ENCODE data around the gene KCNIP1. TPM values are rescaled to one million over a fixed set of nuclear protein-coding genes. Genes with fewer than 3 reads are reported as not detected.

Gene KCNIP1
- polyA plus RNA-seq, 1 donor from 2014 or later = 13.8 TPM

- H3K4me3 ChIP-seq (ENCODE audit: low read length) = no peak overlapping the region
- H4K20me1 ChIP-seq (ENCODE audit: insufficient read depth) = no peaks in the 10 kb centered on the region
- H3K9me2 ChIP-seq (ENCODE audit: insufficient read depth, low read length) = no peaks in the 10 kb centered on the region
- H3K4me2 ChIP-seq (ENCODE audit: low read length) = no peak overlapping the region
- H3K9me3 ChIP-seq (ENCODE audit: low read length) = no peaks in the 10 kb centered on the region
- H3K79me2 ChIP-seq (replicated peaks; ENCODE audit: insufficient read depth, low read length) = no peaks in the 10 kb centered on the region
- no peaks in the 10 kb centered on the region for H3K27me3 ChIP-seq (ENCODE audit: insufficient read depth, low read depth, low read length)
- no peak overlapping the region for H2AFZ ChIP-seq (ENCODE audit: low read depth, low read length)
- H3K9ac ChIP-seq (ENCODE audit: low read length) = no peak overlapping the region
- no peaks in the 10 kb centered on the region for H3K36me3 ChIP-seq (ENCODE audit: insufficient read depth, low read length)
- H3K27ac ChIP-seq (ENCODE audit: low read length) = no peak overlapping the region
- H3F3A ChIP-seq (ENCODE audit: insufficient read depth, low read length, poor library complexity, severe bottlenecking) = no peaks in the 10 kb centered on the region
- TF ChIP-seq POLR2AphosphoS5 (IDR thresholded peaks at IDR 0.05) (no peak), MXI1 (conservative IDR thresholded peaks at IDR 0.05; ENCODE audit: poor library complexity, severe bottlenecking) (no peak), EP300 (conservative IDR thresholded peaks at IDR 0.05; ENCODE audit: poor library complexity, severe bottlenecking) (no peak), SMC3 (conservative IDR thresholded peaks at IDR 0.05; ENCODE audit: poor library complexity) (no peak), RAD21 (conservative IDR thresholded peaks at IDR 0.05) (no peak), TAF1 (IDR thresholded peaks at IDR 0.05; ENCODE audit: low read depth) (no peak), EZH2 (IDR thresholded peaks at IDR 0.05; ENCODE audit: borderline replicate concordance, insufficient read depth, low read length, poor library complexity, severe bottlenecking) (no peak), REST (IDR thresholded peaks at IDR 0.05; ENCODE audit: borderline replicate concordance) (no peak)
- TF ChIP-seq, protein P1, sequence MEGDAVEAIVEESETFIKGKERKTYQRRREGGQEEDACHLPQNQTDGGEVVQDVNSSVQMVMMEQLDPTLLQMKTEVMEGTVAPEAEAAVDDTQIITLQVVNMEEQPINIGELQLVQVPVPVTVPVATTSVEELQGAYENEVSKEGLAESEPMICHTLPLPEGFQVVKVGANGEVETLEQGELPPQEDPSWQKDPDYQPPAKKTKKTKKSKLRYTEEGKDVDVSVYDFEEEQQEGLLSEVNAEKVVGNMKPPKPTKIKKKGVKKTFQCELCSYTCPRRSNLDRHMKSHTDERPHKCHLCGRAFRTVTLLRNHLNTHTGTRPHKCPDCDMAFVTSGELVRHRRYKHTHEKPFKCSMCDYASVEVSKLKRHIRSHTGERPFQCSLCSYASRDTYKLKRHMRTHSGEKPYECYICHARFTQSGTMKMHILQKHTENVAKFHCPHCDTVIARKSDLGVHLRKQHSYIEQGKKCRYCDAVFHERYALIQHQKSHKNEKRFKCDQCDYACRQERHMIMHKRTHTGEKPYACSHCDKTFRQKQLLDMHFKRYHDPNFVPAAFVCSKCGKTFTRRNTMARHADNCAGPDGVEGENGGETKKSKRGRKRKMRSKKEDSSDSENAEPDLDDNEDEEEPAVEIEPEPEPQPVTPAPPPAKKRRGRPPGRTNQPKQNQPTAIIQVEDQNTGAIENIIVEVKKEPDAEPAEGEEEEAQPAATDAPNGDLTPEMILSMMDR (IDR thresholded peaks at IDR 0.05; ENCODE audit: poor library complexity, severe bottlenecking) = no peak
These were observed 6.7 kb downstream of the KCNIP1 start for GRCh38 chr5:170510559-170510958.

DNA sequence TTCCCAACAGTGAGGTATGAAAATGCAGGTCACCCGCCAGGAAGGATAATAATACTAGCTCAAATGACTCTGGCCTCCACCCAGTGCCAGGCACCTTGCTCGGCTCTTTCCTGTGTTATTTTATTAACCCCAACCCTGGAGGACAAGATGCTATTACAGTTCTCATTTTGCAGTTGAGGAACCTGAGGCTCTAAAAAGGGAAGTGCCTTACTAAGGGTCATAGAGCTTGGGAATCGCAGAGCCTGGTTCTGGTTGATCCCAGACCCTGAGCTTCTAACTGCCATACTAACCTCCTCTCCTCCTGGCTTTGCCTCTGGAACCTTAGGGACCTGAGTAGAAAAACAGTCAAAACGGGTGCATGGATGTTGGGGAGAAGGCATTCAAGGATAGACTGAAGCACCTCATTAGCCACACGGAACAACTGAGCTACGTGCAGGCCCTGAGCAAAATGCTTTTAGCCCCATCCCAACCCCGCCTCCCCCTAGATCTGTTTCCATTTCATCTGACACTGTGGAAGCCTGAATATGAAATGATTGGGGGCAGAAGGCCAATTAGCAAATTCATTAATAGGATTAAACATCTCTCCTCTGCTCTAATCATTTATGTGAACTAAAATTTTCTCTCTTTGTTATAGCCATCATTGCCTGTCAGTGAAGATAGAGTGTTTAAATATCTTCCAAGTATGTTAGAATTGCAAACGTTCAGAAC lies 7.9 kb downstream of the KCNIP1 start:
- Histone ChIP-seq H3K9me3 (ENCODE audit: low read length) (no peaks in the 10 kb centered on the region), H3K27ac (ENCODE audit: low read length) (no peak overlapping the region), H4K20me1 (ENCODE audit: insufficient read depth) (no peaks in the 10 kb centered on the region), H3K4me3 (ENCODE audit: low read length) (no peak overlapping the region), H3K9ac (ENCODE audit: low read length) (no peak overlapping the region), H3F3A (ENCODE audit: insufficient read depth, low read length, poor library complexity, severe bottlenecking) (no peaks in the 10 kb centered on the region), H3K79me2 (replicated peaks; ENCODE audit: insufficient read depth, low read length) (no peaks in the 10 kb centered on the region), H3K36me3 (ENCODE audit: insufficient read depth, low read length) (no peaks in the 10 kb centered on the region), H3K9me2 (ENCODE audit: insufficient read depth, low read length) (no peaks in the 10 kb centered on the region), H2AFZ (ENCODE audit: low read depth, low read length) (no peak overlapping the region), H3K4me2 (ENCODE audit: low read length) (no peak overlapping the region), H3K27me3 (ENCODE audit: insufficient read depth, low read depth, low read length) (no peaks in the 10 kb centered on the region)
- TF ChIP-seq EP300 (conservative IDR thresholded peaks at IDR 0.05; ENCODE audit: poor library complexity, severe bottlenecking) = no peak
- TF ChIP-seq, protein P1 (IDR thresholded peaks at IDR 0.05; ENCODE audit: poor library complexity, severe bottlenecking) = no peak
- no peak for TF ChIP-seq SMC3 (conservative IDR thresholded peaks at IDR 0.05; ENCODE audit: poor library complexity)
- no peak for TF ChIP-seq TAF1 (IDR thresholded peaks at IDR 0.05; ENCODE audit: low read depth)
- no peak for TF ChIP-seq REST (IDR thresholded peaks at IDR 0.05; ENCODE audit: borderline replicate concordance)
- TF ChIP-seq EZH2 (IDR thresholded peaks at IDR 0.05; ENCODE audit: borderline replicate concordance, insufficient read depth, low read length, poor library complexity, severe bottlenecking) = no peak
- no peak for TF ChIP-seq RAD21 (conservative IDR thresholded peaks at IDR 0.05)
- TF ChIP-seq POLR2AphosphoS5 (IDR thresholded peaks at IDR 0.05) = no peak
- no peak for TF ChIP-seq MXI1 (conservative IDR thresholded peaks at IDR 0.05; ENCODE audit: poor library complexity, severe bottlenecking)
